ENCODE results near the gene TCEAL7. TPM values are rescaled to one million over a fixed set of nuclear protein-coding genes. Genes with fewer than 3 reads are reported as not detected.

TCEAL7 gene
- total and polyA plus RNA-seq, 2 experiments from 2014 or later = 7.3 to 17.2 TPM

- Histone ChIP-seq H3K4me3 (no peak overlapping the region), H3K27me3 (ENCODE audit: insufficient read depth) (no peaks in the 10 kb centered on the region), H2AFZ (no peak overlapping the region), H3K4me1 (ENCODE audit: insufficient read depth) (peaks cover 18% of the 10 kb centered on the region), H3K4me2 (no peak overlapping the region), H4K20me1 (replicated peaks; ENCODE audit: insufficient read depth) (no peaks in the 10 kb centered on the region), H3K9me2 (ENCODE audit: insufficient read depth) (no peaks in the 10 kb centered on the region), H3F3A (replicated peaks; ENCODE audit: low read depth) (no peaks in the 10 kb centered on the region), H3K79me2 (replicated peaks; ENCODE audit: insufficient read depth) (peaks cover 8% of the 10 kb centered on the region), H3K27ac (ENCODE audit: low read depth) (no peak overlapping the region), H3K36me3 (ENCODE audit: insufficient read depth) (peaks cover 3% of the 10 kb centered on the region; the same call in 1 of the 2 replicates)
- peaks cover 16% of the 10 kb centered on the region for H3K4me1 Mint-ChIP-seq
- DNase-seq (ENCODE audit: low spot score) = no peak
- H3K36me3 Mint-ChIP-seq (ENCODE audit: low read depth) = peaks cover 9% of the 10 kb centered on the region
- no peak for ATAC-seq
- H3K9me3 Mint-ChIP-seq = no peaks in the 10 kb centered on the region; the same call in 2 of the 3 replicates
- H3K4me3 Mint-ChIP-seq = no peak overlapping the region
- TF ChIP-seq ZNF462 (CRISPR knock-in tag; IDR thresholded peaks at IDR 0.05) = no peak
- no peak for TF ChIP-seq ZNF331 (CRISPR knock-in tag; IDR thresholded peaks at IDR 0.05; ENCODE audit: low read depth)
- H3K27me3 Mint-ChIP-seq (ENCODE audit: insufficient read depth, low read depth, poor library complexity) = peaks cover 2% of the 10 kb centered on the region
- H3K27ac Mint-ChIP-seq = no peak overlapping the region
Observed at GRCh38 chrX:103372886-103373285, 42.8 kb downstream of the TCEAL7 start.

- H3K4me2 ChIP-seq = no peak overlapping the region
- ATAC-seq (no peak), DNase-seq (ENCODE audit: low spot score) (no peak)
- no peaks in the 10 kb centered on the region for H3K9me2 ChIP-seq (ENCODE audit: insufficient read depth)
- H3K27ac Mint-ChIP-seq = no peak overlapping the region
- H3K4me1 Mint-ChIP-seq = peaks cover 11% of the 10 kb centered on the region
- peaks cover 13% of the 10 kb centered on the region for H3K4me1 ChIP-seq (ENCODE audit: insufficient read depth)
- TF ChIP-seq EZH2 (IDR thresholded peaks at IDR 0.05; ENCODE audit: low read depth, unreplicated experiment) = no peak
- H3K36me3 Mint-ChIP-seq (ENCODE audit: low read depth) = peaks cover 16% of the 10 kb centered on the region
- no peak overlapping the region for H2AFZ ChIP-seq
- H3K9me3 Mint-ChIP-seq = no peaks in the 10 kb centered on the region; the same call in 2 of the 3 replicates
- H3K79me2 ChIP-seq (replicated peaks; ENCODE audit: insufficient read depth) = peaks cover 10% of the 10 kb centered on the region
- no peaks in the 10 kb centered on the region for H3F3A ChIP-seq (replicated peaks; ENCODE audit: low read depth)
- no peaks in the 10 kb centered on the region for H4K20me1 ChIP-seq (replicated peaks; ENCODE audit: insufficient read depth)
- H3K27me3 ChIP-seq (ENCODE audit: insufficient read depth) = no peaks in the 10 kb centered on the region
- H3K27me3 Mint-ChIP-seq (ENCODE audit: insufficient read depth, low read depth, poor library complexity) = peaks cover 2% of the 10 kb centered on the region
- H3K36me3 ChIP-seq (ENCODE audit: insufficient read depth) = peaks cover 3% of the 10 kb centered on the region; the same call in 1 of the 2 replicates
- no peak overlapping the region for H3K4me3 ChIP-seq
- H3K4me3 Mint-ChIP-seq = no peak overlapping the region
- no peak overlapping the region for H3K27ac ChIP-seq (ENCODE audit: low read depth)
Observed at GRCh38 chrX:103373581-103373980, 43.5 kb downstream of the TCEAL7 start.

Data from GM23338 (cell line).